Left lobe of liver (tissue), 2 donors: ENCODE data around the gene C16orf78. TPM values are rescaled to one million over a fixed set of nuclear protein-coding genes. Genes with fewer than 3 reads are reported as not detected.
A peak's percentile ranks its signal among the peaks of the same experiment; 100 is the strongest.

Experiments used
- ATAC-seq: fragments of 200-7000 bp; cut with Tn5 transposase; one replicate; pipeline ENCODE4 v1.9.1; 2020; ENCODE audit warnings: mild to moderate bottlenecking, moderate library complexity
- DNase-seq: peaks from one replicate; pipeline ENCODE4 v3.0.0-alpha.2; 2020; ENCODE audit warnings: low spot score
- total RNA-seq: library from RNA; stranded (reverse); gene quantifications from one replicate; pipeline ENCODE4 v1.2.1, GENCODE V29; 2021
- donor health status: DM: no; HTN: no; CAD: no; lungs with moderate emphysema.
- donor health status: DM: no; HTN: yes; CAD: no.

C16orf78 gene
- not detected for total RNA-seq

GRCh38 chr16:49373504-49373903 is at the start of gene C16orf78:
TSS of gene C16orf78 (plus strand) at chr16:49373804. CDS start at chr16:49373940, 136 bp downstream.
- DNase-seq (no peak), ATAC-seq (no peak)

- DNase-seq (no peak), ATAC-seq (no peak)
Observed at GRCh38 chr16:49324703-49325102, 48.9 kb upstream of the C16orf78 start.

GRCh38 chr16:49327466-49327865 is 46.1 kb upstream of the C16orf78 start:
- DNase-seq (no peak), ATAC-seq (no peak)

DNA sequence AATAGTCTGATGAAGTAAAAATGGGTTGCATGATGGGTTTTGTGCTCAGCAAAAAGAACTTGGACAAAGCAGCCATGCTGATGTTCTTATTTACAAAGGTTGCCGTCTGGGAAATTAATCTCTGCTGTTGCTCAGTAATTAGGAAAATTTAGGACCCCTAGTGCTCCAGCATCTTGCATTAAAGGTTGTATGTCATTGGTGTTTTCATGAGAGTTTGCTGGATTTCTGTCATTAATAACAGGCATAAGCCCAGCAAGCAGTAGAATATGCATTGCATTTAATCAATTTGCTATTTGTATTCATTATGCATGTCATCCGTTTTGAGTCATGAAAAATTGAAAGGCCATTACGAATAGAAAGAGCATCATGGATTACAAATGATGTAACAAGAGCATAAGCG is 45.3 kb upstream of the C16orf78 start:
- DNase-seq (no peak), ATAC-seq (no peak)

- ATAC-seq (no peak), DNase-seq (no peak)
Observed at GRCh38 chr16:49330562-49331201, 42.9 kb upstream of the C16orf78 start.

DNA sequence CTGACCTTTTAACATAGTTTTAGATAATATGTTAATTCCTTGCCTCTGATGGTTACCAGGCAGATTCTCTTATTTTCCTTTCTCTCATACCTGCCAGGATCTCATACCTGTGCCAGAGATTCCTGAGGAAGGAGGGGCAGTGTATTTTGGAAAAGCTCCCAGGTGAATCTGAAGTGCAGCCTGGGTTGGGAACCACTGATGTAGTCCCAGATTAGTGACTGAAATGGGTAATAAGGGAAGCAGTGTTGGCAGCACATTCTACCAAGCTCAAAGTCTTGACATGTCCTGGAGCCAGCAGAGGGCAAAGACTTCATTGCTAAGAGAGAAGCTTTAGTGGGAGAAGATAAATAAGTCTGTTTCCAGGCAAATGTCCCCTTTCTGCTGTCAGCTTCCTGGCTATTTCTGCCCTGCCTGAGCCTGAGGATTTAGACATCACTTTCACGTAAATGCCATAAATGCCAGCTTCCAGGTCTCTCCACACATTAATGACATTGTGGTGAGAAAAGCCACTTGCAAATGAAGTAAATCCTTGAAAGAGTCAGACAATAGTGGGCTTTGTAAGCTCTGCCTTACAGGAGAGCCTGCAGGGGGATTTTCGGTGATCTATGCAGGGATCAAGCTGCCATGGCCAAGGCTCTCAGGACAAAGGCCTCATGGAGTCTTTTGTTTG is 40.9 kb upstream of the C16orf78 start:
- no peak for ATAC-seq
- no peak for DNase-seq

DNA sequence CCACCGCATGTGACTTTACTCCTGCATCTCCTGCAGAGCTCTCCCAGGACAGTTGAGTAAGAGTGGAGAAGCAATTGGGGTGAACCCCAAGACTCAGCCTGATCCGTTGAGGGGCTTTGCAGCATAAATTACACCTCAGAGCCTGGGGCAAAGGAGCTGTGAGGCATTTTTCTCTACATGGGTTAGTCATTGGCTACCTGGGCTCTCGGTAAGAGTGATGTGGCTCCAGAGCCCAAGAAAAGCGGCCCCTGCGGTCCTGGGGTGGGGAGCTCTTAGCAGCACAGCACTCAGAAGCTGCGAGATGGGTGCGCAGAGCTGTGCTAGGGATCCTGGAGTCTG is 40.4 kb upstream of the C16orf78 start:
- DNase-seq, result no peak
- ATAC-seq, result no peak

DNA sequence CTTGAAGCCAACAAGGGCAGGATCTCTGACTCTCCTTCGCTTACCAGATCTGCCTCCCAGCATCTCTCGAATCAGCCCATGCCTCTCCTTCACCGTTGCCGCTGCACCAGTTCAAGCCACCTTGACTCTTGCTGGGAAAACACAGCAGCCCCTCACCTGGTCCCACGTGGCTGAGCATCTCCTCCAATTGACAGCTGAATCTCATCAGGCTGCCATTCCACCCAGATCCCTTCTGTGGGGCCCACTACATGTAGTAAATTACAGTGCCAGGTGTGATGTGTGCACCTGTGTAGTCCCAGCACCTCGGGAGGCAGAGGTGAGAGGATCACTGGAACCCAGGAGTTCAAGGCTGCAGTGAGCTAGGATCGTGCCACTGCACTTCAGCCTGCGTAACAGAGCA is 37.8 kb upstream of the C16orf78 start:
- DNase-seq (no peak), ATAC-seq (no peak)

GRCh38 chr16:49336581-49336980 is 37.0 kb upstream of the C16orf78 start:
- DNase-seq (no peak), ATAC-seq (no peak)

DNA sequence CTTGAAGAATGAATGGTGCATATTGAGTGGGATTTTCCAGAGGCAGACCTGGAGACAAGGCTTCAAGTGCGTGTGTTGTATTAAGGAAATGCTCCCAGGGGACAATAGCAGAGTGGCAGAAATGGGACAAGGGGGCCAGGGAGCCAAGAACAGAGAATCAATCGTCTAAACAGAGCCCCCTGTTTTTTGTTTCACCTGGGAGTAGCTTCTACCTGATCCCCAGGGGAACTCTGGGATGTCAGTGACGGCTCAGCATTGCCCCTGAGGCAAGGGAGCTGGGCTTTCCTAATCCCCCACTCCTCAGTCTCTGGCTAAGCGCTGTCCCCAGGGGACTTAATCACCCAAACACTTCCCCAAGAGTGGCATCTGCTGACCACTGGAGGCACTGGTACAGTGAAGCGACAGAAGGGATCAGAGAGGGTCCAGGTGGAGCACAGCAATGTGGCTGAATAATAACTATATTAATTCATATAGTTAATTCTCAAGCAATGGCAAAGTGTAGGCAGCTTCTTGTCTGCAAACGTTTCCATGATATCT is 35.7 kb upstream of the C16orf78 start:
- no peak for DNase-seq
- no peak for ATAC-seq

DNA sequence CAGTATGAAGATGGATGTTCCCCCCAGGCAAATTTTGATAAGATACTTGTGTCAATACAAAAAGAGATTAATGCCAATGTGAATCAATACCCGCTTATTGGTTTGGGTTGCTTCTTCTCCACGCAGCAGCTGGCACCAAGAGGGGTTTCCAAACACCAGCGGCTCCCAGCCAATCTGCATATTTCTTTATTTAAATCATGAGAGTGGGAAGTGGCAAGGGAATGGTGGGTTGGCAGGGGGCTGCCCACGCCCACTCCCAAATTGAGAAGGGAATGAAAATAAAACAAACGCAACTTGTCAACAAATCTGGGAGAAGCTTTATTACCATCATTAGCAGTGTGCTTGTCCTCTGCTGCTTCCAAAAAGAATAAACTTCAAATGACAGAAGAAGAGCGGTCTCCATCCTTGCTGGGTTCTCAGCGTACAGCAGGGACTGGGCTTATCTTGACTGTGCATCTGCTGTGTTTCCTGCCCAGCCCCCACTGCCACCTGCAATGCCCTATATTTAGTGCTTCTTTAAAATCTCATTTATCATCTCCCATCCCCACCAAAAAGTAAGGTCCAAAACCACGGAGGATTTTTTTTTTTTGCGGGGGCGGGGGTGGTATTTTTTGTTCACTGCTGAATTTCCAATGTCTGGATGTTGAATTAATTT is 34.9 kb upstream of the C16orf78 start:
- DNase-seq, result peak; percentile 11
- no peak for ATAC-seq

DNA sequence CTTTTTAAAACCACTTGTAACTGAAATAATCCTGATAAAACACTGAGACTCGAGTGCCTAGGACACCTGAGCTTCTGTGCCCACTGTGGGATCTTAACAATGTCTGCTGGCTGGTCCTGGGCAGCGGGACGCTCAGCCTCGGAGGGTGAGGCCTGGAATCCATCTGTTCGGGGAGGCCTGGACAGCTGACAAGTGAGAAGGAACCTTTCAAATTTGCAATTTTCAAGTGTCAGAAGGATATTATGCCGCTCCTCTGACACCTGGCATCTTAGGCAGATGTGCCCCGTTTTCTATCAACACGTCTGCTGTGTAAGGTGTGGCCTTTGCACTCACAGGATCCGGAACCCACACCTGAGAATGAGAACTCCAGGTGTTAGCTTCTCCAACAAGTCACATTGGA is 33.1 kb upstream of the C16orf78 start:
- no peak for ATAC-seq

DNA sequence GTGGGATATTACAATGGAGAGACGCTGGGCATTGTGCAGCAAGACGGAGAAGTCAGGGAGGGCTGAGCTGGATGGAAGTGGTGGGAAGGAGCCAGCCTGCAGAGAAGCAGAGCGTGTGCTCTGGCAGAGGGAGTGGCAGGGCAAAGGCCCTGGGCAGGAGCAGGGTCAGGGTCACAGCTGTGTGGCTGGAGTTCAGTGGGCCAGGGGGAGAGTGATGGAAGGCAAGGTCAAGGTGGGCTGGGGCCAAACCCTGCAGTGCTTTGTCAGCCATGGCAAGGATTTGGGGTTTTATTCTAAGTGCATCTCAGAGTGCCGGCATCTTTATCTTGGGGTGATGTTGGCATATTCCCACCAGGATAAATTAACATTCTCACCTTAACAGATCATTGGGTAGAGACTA is 31.9 kb upstream of the C16orf78 start:
- no peak for ATAC-seq
- DNase-seq, result no peak

More for the DNA sequence above, 33.1 kb upstream of the C16orf78 start:
- DNase-seq, result peak; percentile 5

DNA sequence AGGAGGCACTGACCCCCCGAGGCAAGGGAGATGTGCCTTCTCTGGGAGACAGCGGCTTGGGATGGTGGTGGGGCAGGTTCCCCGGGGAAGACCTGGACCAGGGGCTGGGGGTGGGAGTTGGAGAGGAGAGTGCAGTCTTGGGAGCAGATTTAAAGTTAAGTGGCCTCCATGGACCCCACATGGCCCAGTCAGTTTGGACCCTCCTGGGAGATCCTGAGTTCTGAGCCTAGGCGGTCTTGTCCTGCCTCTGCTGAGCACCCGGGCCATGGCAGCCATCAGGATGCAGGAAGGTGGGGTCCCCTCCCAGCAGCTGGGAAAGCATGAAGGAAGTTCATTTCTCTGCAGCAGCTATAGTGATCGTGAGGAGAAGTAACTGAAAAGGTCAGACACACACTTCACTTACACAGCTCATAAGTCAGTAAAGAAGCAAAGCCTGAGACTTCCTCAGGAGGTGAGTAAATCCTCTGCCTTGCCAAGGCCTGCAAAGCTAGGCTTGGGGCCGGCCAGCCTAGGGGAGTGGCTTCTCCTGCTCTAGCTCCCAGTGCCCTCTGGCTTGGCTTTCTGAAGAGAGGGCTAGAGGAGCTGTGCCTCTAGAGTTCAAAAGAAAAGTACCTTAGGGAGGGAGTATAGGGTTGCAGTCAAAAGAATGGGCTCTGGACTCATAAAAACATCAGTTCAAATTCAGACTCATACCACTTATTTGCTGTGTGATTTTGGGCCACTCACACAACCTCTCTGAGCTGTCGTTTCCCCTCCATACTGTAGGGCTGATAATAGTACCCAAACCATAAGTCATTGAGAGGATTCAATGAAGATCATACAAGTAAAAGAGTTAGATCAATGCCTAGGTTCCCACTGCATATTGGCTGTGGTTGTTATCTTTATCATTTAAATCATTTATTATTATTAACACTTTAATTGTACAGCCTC is 31.0 kb upstream of the C16orf78 start:
- DNase-seq (no peak), ATAC-seq (no peak)

DNA sequence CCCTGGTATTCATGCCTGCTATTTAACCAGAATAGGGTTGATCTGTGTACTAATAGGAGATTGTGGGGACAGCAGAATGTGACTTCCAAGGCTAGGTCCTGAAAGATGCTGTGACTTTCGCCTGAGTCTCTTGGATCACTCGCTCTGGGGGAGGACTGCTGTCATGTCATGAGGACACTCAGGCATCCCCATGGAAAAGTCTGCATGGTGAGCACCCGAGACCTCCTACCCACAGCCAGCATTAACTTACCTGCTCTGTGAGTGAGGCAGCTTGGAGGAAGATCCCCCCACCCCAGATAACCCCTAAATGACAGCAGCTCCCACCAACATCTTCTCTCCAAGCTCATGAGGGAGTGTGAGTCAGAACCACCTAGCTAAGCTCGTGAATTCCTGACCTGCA is 30.3 kb upstream of the C16orf78 start:
- ATAC-seq (no peak), DNase-seq (no peak)

DNA sequence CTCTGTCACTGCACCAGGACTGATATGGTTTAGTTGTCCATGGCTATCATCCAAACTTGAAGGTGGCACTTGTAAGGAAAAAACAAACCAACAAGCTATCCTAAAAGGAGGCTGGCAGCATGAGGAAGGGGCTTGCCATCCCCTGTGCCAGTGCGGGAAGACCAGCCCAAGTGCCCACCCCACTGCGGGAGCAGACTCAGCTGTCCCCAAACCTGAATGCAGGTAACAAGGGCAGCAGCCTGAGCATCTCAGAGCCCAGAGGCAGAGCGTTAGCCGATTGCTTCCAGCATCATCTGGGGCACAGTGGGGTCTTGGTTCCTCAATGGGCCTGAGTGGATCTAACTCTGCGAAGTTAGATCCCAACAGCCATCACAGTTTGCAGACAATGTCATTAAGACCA is 29.2 kb upstream of the C16orf78 start:
- ATAC-seq, result no peak
- DNase-seq, result no peak

DNA sequence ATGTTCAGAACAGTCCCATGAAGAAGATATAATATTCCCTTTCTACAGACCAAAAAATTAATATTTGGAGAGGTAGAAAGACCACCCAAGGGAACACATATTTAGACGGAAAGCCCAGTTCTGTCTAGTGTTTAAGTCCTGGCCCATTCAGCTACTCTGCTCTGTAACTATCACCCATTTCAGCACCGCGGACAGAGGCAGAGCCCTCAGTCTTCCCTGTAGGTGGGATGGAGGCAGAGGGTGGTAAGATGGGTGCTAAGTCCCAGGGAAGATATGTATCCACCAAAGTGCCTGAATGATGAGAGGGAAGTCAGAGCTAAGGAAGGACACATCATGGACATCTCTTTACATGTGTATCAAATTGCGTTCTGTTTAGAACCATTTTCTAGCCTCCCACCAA is 27.8 kb upstream of the C16orf78 start:
- DNase-seq (no peak), ATAC-seq (no peak)

- ATAC-seq (no peak), DNase-seq (no peak)
Observed at GRCh38 chr16:49346459-49346858, 27.1 kb upstream of the C16orf78 start.

DNA sequence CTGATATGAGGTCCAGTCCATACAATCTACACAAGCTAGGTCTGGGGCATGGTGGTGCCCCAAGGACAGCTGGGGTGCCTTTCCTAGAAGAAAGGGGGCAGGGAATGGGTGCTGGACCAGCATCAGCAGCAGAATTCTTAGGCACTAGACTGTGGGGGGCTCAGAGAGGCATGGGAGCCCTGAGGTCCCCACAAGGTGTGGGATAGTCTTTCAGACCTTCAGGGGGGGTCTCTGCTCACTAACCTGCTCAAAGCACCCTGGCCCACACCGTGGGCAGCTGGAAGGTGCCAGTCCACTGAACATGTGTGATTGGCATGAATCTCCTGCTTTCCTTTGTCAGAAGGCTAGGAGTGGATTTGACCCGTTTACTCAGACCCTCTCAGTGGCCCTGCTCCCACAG is 26.1 kb upstream of the C16orf78 start:
- DNase-seq (no peak), ATAC-seq (no peak)

DNA sequence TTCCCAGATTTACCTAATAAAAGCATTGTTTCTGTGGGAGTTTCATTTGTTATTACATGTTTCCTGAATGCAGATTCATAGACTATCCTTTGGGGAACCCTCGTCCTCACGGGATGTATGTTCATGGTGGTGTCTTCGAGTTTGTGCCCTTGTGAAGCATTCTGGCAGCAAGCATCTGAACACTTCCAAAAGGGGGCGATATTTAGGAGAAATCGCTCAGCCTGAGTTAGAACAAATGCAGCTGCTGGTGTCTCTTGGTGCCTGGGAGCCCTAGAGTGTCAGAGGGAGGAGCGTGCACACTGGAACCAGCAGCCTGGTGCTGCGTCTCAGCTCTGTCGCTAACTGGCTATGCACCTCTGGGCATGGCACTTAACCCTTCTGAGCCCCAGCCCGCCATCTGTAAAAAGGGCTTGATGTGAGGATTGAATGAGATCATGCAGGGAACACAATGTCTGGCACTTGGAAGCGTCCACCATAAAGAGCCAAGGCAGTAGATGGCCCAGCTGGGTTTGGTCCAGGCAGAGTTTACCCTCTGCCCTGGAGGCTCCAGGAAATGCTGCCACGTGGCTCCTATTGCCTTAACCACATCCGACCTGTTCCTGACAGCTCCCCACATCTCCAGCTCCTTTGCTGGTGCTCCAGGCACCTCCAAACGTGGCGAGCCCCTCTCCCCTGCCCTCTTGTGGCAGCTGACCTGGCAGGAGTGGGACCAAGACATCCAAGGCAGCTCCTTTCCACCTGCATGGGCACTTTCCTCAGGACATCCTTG is 25.0 kb upstream of the C16orf78 start:
- DNase-seq (no peak), ATAC-seq (peak; percentile 67)
